ENCODE measurements around the gene MPV17L. TPM values are rescaled to one million over a fixed set of nuclear protein-coding genes. Genes with fewer than 3 reads are reported as not detected.
"Not testable (repeated sequence)": the region's sequence is repeated elsewhere in the genome, so short reads cannot be mapped to it uniquely, and the experiment has no call there.

Gene MPV17L
- total and polyA plus RNA-seq, 4 experiments from 2014 or later: not detected

DNA sequence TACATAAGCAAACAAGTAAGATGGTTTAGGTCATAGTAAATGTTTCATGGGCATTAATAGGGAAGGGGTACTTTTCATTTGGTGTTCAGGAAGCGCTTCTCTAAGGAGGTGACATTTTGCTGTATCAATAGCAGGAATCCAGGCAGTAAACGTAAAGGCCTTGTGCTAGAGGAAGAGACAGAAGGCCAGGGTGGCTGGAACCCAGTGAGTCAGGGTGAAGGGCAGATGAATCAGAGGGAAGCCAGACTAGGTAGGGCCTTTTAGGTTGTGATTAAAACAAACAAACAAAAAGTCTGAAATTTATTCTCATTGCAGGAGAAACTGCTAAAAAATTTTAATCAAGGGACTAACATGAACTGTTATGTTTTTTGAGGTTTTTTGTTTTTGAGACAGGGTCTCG is 45.3 kb downstream of the MPV17L start:
- Mint-ChIP-seq H3K27me3 (peaks cover under 1 to 8% of the 10 kb centered on the region in 2 donors), H3K36me3 (no peaks in the 10 kb centered on the region), H3K27ac (no peak overlapping the region), H3K4me1 (peaks cover under 1 to 2% (median 1%) of the 10 kb centered on the region in 4 donors), H3K4me3 (no peak overlapping the region), H3K9me3 (peaks cover 0 to 10% (median 6%) of the 10 kb centered on the region in 8 donors)
- Histone ChIP-seq H3K4me1 (ENCODE audit: insufficient read depth, low read length) (peaks cover 1% of the 10 kb centered on the region), H3K4me3 (ENCODE audit: low read length in 2 of 2) (no peak overlapping the region), H3K36me3 (ENCODE audit: insufficient read depth, low read length) (no peaks in the 10 kb centered on the region), H3K27ac (ENCODE audit: low read depth, low read length) (no peak overlapping the region), H3K9me3 (ENCODE audit: control insufficient read depth in 1 of 2, low read length in 2 of 2) (no peaks in the 10 kb centered on the region), H3K27me3 (ENCODE audit: insufficient read depth, low read length) (no peaks in the 10 kb centered on the region)
- CTCF ChIA-PET (ENCODE audit: partially characterized antibody): no interaction called here
- intact Hi-C loops (cut with micrococcal nuclease): no loop called here
- DNase-seq: no peak
- POLR2A ChIA-PET (ENCODE audit: partially characterized antibody): no interaction called here

DNA sequence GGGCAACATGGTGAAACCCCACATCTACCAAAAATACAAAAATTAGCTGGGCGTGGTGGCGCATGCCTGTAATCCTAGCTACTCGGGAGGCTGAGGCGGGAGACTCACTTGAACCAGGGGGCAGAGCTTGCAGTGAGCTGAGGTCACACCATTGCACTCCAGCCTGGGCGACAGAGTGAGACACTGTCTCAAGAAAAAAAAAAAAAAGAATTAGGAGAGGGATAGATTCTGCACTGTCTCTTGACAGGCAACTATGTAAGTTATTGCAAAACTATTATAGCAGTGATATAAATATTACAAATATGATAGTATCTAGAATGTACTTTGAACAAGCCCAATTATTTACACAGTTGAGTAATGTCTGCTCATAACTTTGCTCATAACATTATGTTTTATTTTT is 46.6 kb downstream of the MPV17L start:
- H3K4me1 Mint-ChIP-seq; POLR2A ChIA-PET (ENCODE audit: partially characterized antibody); H3K36me3 Mint-ChIP-seq: not testable (repeated sequence)

DNA sequence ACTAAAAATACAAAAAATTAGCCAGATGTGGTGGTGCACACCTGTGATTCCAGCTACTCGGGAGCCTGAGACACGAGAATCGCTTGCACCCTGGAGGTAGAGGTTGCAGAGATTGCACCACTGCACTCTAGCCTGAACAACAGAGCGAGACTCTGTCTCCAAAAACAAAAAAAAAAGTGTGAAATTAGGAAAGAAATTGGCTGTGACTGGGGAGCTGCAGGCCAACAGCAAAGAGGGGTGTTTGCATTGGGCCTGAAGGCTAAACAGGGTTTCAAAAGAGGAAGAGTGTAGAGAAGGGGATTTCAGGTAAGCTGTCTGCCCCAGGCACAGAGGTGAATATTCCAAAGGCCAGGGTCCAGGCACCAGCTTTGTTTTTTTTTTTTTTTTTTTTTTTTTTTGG is 48.2 kb downstream of the MPV17L start:
- Mint-ChIP-seq H3K4me3 (no peak overlapping the region), H3K27me3 (peaks cover 0 to 5% of the 10 kb centered on the region in 2 donors), H3K27ac (no peak overlapping the region), H3K4me1 (peaks cover 0 to 3% (median 0%) of the 10 kb centered on the region in 4 donors), H3K36me3 (no peaks in the 10 kb centered on the region), H3K9me3 (peaks cover 0 to 15% (median 6%) of the 10 kb centered on the region in 8 donors)
- intact Hi-C loops (cut with micrococcal nuclease): no loop called here
- no peaks in the 10 kb centered on the region for H3K36me3 ChIP-seq (ENCODE audit: insufficient read depth, low read length)
- CTCF ChIA-PET (ENCODE audit: partially characterized antibody): interaction anchor here (0.7 to 2.1 kb wide), 4 partner anchors 16 to 377 kb away, joined by 3 to 9 read pairs (median 4); no protein-coding TSS in a partner anchor
- H3K27ac ChIP-seq (ENCODE audit: low read depth, low read length): no peak overlapping the region
- no peaks in the 10 kb centered on the region for H3K27me3 ChIP-seq (ENCODE audit: insufficient read depth, low read length)
- H3K4me3 ChIP-seq (ENCODE audit: low read length in 2 of 2): no peak overlapping the region
- POLR2A ChIA-PET (ENCODE audit: partially characterized antibody): interaction anchor here (0.6 to 0.7 kb wide), 2 partner anchors 211 to 229 kb away, joined by 3 read pairs; no protein-coding TSS in a partner anchor
- no peaks in the 10 kb centered on the region for H3K9me3 ChIP-seq (ENCODE audit: control insufficient read depth in 1 of 2, low read length in 2 of 2)
- H3K4me1 ChIP-seq (ENCODE audit: insufficient read depth, low read length): no peaks in the 10 kb centered on the region
- DNase-seq: no peak

More for the DNA sequence above, 46.6 kb downstream of the MPV17L start:
- intact Hi-C loops (cut with micrococcal nuclease); H3K27me3 Mint-ChIP-seq; H3K36me3 ChIP-seq (ENCODE audit: insufficient read depth, low read length); H3K4me3 Mint-ChIP-seq; H3K27ac Mint-ChIP-seq; CTCF ChIA-PET (ENCODE audit: partially characterized antibody); H3K4me3 ChIP-seq (ENCODE audit: low read length in 2 of 2); H3K9me3 ChIP-seq (ENCODE audit: control insufficient read depth in 1 of 2, low read length in 2 of 2); H3K4me1 ChIP-seq (ENCODE audit: insufficient read depth, low read length); DNase-seq; H3K27me3 ChIP-seq (ENCODE audit: insufficient read depth, low read length); H3K27ac ChIP-seq (ENCODE audit: low read depth, low read length): not testable (repeated sequence)
- peaks cover 0 to 15% (median 6%) of the 10 kb centered on the region in 8 donors for H3K9me3 Mint-ChIP-seq

DNA sequence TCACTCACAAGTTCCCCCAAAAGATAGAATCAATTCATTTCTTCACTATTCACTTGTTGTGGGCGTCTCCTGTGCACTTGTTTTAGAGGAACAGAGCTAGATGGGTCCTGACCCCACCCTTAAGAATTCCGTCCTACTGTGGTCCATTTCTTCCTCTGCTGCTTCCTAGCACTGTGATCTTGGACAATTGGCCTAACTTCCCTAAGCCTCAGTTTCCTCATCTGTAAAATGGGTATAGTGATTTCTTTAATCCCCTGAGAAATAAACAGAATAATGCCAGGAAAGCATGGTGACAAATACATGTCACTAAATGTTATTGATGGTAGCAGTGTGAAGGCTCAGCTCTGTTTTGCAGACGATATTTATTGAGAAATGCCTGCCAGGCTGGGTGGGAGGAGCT is 48.7 kb downstream of the MPV17L start:
- Mint-ChIP-seq H3K27ac (no peak overlapping the region), H3K36me3 (no peaks in the 10 kb centered on the region), H3K4me1 (peaks cover 0 to 3% (median 0%) of the 10 kb centered on the region in 4 donors), H3K4me3 (no peak overlapping the region), H3K27me3 (peaks cover 0 to 7% of the 10 kb centered on the region in 2 donors), H3K9me3 (peaks cover 0 to 15% (median 6%) of the 10 kb centered on the region in 8 donors)
- no peak overlapping the region for H3K27ac ChIP-seq (ENCODE audit: low read depth, low read length)
- H3K4me3 ChIP-seq (ENCODE audit: low read length in 2 of 2): no peak overlapping the region
- CTCF ChIA-PET (ENCODE audit: partially characterized antibody): interaction anchor here (1.0 to 2.1 kb wide), 3 partner anchors 17 to 377 kb away, joined by 3 to 9 read pairs (median 4); no protein-coding TSS in a partner anchor
- H3K36me3 ChIP-seq (ENCODE audit: insufficient read depth, low read length): no peaks in the 10 kb centered on the region
- POLR2A ChIA-PET (ENCODE audit: partially characterized antibody): no interaction called here
- intact Hi-C loops (cut with micrococcal nuclease): no loop called here
- no peaks in the 10 kb centered on the region for H3K27me3 ChIP-seq (ENCODE audit: insufficient read depth, low read length)
- no peak for DNase-seq
- no peaks in the 10 kb centered on the region for H3K4me1 ChIP-seq (ENCODE audit: insufficient read depth, low read length)
- H3K9me3 ChIP-seq (ENCODE audit: control insufficient read depth in 1 of 2, low read length in 2 of 2): no peaks in the 10 kb centered on the region

DNA sequence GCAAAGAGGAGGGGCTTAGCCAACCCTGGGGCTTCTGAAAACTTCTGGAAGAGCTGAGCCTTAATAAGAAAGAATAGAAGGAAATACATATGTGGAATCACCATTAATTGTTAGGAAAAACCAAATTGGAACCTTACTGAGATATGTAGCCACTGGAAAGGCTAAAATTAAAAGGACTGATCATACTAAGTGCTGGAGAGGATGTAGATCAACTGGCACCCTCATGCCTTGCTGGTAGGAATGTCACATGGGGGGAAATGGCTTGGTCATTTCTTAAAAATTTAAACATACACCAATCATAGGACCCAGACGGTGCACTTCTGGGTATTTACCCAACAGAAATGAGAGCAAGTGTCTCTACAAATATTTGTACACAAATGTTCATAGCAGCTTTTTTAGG is 49.9 kb downstream of the MPV17L start:
- Histone ChIP-seq H3K27ac (ENCODE audit: low read depth, low read length) (no peak overlapping the region), H3K4me3 (ENCODE audit: low read length in 2 of 2) (no peak overlapping the region), H3K9me3 (ENCODE audit: control insufficient read depth in 1 of 2, low read length in 2 of 2) (no peaks in the 10 kb centered on the region), H3K4me1 (ENCODE audit: insufficient read depth, low read length) (no peaks in the 10 kb centered on the region), H3K36me3 (ENCODE audit: insufficient read depth, low read length) (no peaks in the 10 kb centered on the region), H3K27me3 (ENCODE audit: insufficient read depth, low read length) (no peaks in the 10 kb centered on the region)
- H3K9me3 Mint-ChIP-seq: peaks cover 0 to 15% (median 6%) of the 10 kb centered on the region in 8 donors
- peaks cover 0 to 4% of the 10 kb centered on the region in 2 donors for H3K27me3 Mint-ChIP-seq
- ChIA-PET POLR2A (ENCODE audit: partially characterized antibody) (interaction anchor here (1.4 kb wide), 1 partner anchor 198 kb away, joined by 3 read pairs; the partner anchor contains the start of gene MARF1), CTCF (ENCODE audit: partially characterized antibody) (no interaction called here)
- intact Hi-C loops (cut with micrococcal nuclease): no loop called here
- H3K4me3 Mint-ChIP-seq: no peak overlapping the region
- DNase-seq: no peak
- no peaks in the 10 kb centered on the region for H3K36me3 Mint-ChIP-seq
- peaks cover 0 to 3% (median 0%) of the 10 kb centered on the region in 4 donors for H3K4me1 Mint-ChIP-seq
- no peak overlapping the region for H3K27ac Mint-ChIP-seq

DNA sequence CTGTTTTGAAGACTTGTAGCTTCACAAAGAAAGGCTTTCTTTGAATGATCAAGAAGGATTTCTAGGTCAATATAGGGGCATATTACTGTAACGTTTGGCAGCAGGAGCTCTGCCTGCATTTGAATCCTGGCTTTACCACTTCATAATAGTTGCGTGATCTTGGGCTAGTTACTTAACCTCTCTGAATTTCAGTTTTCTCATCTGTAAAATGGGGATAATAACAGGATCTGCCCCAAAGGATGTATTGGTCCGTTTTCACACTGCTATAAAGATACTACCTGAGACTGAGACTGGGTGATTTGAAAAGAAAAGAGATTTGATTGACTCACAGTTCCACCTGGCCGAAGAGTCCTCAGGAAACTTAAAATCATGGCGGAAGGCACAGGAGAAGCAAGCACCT is 51.3 kb downstream of the MPV17L start:
- H3K4me1 Mint-ChIP-seq: peaks cover 0 to 3% (median 0%) of the 10 kb centered on the region in 4 donors
- no peaks in the 10 kb centered on the region for H3K36me3 ChIP-seq (ENCODE audit: insufficient read depth, low read length)
- no peak for DNase-seq
- intact Hi-C loops (cut with micrococcal nuclease): no loop called here
- H3K27ac ChIP-seq (ENCODE audit: low read depth, low read length): no peak overlapping the region
- no peak overlapping the region for H3K4me3 Mint-ChIP-seq
- no peak overlapping the region for H3K27ac Mint-ChIP-seq
- no peaks in the 10 kb centered on the region for H3K36me3 Mint-ChIP-seq
- ChIA-PET POLR2A (ENCODE audit: partially characterized antibody) (no interaction called here), CTCF (ENCODE audit: partially characterized antibody) (no interaction called here)
- peaks cover 0 to 4% of the 10 kb centered on the region in 2 donors for H3K27me3 Mint-ChIP-seq
- H3K9me3 Mint-ChIP-seq: peaks cover 0 to 15% (median 6%) of the 10 kb centered on the region in 8 donors
- no peaks in the 10 kb centered on the region for H3K9me3 ChIP-seq (ENCODE audit: control insufficient read depth in 1 of 2, low read length in 2 of 2)
- no peaks in the 10 kb centered on the region for H3K27me3 ChIP-seq (ENCODE audit: insufficient read depth, low read length)
- no peaks in the 10 kb centered on the region for H3K4me1 ChIP-seq (ENCODE audit: insufficient read depth, low read length)
- no peak overlapping the region for H3K4me3 ChIP-seq (ENCODE audit: low read length in 2 of 2)

DNA sequence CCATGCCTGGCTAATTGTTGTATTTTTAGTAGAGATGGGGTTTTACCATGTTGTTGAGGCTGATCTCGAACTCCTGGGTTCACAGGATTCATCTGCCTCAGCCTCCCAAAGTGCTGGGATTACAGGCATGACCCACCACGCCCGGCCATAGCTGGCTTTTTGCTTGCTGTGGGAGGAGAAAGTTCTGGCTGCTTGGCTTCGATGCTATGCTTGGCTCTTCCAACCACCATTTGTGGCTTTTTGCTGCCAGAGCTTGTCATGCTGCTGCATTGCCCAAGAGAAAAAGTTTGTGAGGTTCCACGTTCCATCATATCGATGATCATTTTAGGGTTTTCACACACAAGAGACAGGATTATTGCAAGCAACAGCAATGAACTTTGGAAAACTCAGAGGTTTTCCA is 55.1 kb downstream of the MPV17L start:
- Mint-ChIP-seq H3K4me1 (peaks cover 0 to 3% (median 0%) of the 10 kb centered on the region in 4 donors), H3K36me3 (no peaks in the 10 kb centered on the region), H3K4me3 (no peak overlapping the region), H3K27me3 (peaks cover 0 to 11% of the 10 kb centered on the region in 2 donors), H3K27ac (no peak overlapping the region), H3K9me3 (peaks cover 0 to 5% (median 1%) of the 10 kb centered on the region in 8 donors)
- no peak overlapping the region for H3K4me3 ChIP-seq (ENCODE audit: low read length in 2 of 2)
- ChIA-PET POLR2A (ENCODE audit: partially characterized antibody) (no interaction called here), CTCF (ENCODE audit: partially characterized antibody) (no interaction called here)
- H3K9me3 ChIP-seq (ENCODE audit: control insufficient read depth in 1 of 2, low read length in 2 of 2): no peaks in the 10 kb centered on the region
- intact Hi-C loops (cut with micrococcal nuclease): no loop called here
- no peaks in the 10 kb centered on the region for H3K36me3 ChIP-seq (ENCODE audit: insufficient read depth, low read length)
- H3K27ac ChIP-seq (ENCODE audit: low read depth, low read length): no peak overlapping the region
- no peaks in the 10 kb centered on the region for H3K4me1 ChIP-seq (ENCODE audit: insufficient read depth, low read length)
- H3K27me3 ChIP-seq (ENCODE audit: insufficient read depth, low read length): no peaks in the 10 kb centered on the region
- DNase-seq: no peak

All from CD4-positive, alpha-beta memory T cell (primary cell).